ENCODE measurements around the gene IL16.

The IL16 gene

GRCh38 chr15:81282606-81282895 is 85.9 kb downstream of the IL16 start:
- Histone ChIP-seq H3K9me2 (replicated peaks; ENCODE audit: insufficient read depth, low read length) (no peaks in the 10 kb centered on the region), H4K20me1 (ENCODE audit: low read depth, low read length) (no peaks in the 10 kb centered on the region), H3F3A (ENCODE audit: insufficient read depth) (no peaks in the 10 kb centered on the region), H3K79me2 (ENCODE audit: insufficient read depth, low read length) (no peaks in the 10 kb centered on the region), H3K4me3 (ENCODE audit: insufficient read depth, low read length, poor library complexity, severe bottlenecking) (no peak overlapping the region), H3K36me3 (ENCODE audit: low read length) (no peaks in the 10 kb centered on the region), H3K27me3 (ENCODE audit: low read length) (no peaks in the 10 kb centered on the region), H2AFZ (ENCODE audit: low read depth, low read length, severe bottlenecking) (no peak overlapping the region), H3K9ac (ENCODE audit: low read length) (no peak overlapping the region), H3K27ac (ENCODE audit: low read depth, low read length) (no peak overlapping the region), H3K9me3 (ENCODE audit: insufficient read depth, low read length) (no peaks in the 10 kb centered on the region), H3K4me2 (ENCODE audit: low read depth, low read length, poor library complexity, severe bottlenecking) (no peak overlapping the region)
- TF ChIP-seq CTCF (IDR thresholded peaks at IDR 0.05; ENCODE audit: insufficient read depth, low read length, poor library complexity, severe bottlenecking): no peak
- no peak for TF ChIP-seq EZH2phosphoT487 (conservative IDR thresholded peaks at IDR 0.05; ENCODE audit: low read length)

GRCh38 chr15:81282911-81283310 is 86.2 kb downstream of the IL16 start:
- H3K4me2 ChIP-seq (ENCODE audit: low read depth, low read length, poor library complexity, severe bottlenecking): no peak overlapping the region
- no peaks in the 10 kb centered on the region for H3K27me3 ChIP-seq (ENCODE audit: low read length)
- H3K27ac ChIP-seq (ENCODE audit: low read depth, low read length): no peak overlapping the region
- no peaks in the 10 kb centered on the region for H3K36me3 ChIP-seq (ENCODE audit: low read length)
- H3K9me3 ChIP-seq (ENCODE audit: insufficient read depth, low read length): no peaks in the 10 kb centered on the region
- H3K79me2 ChIP-seq (ENCODE audit: insufficient read depth, low read length): no peaks in the 10 kb centered on the region
- H3F3A ChIP-seq (ENCODE audit: insufficient read depth): no peaks in the 10 kb centered on the region
- H3K9me2 ChIP-seq (replicated peaks; ENCODE audit: insufficient read depth, low read length): no peaks in the 10 kb centered on the region
- no peaks in the 10 kb centered on the region for H4K20me1 ChIP-seq (ENCODE audit: low read depth, low read length)
- H3K9ac ChIP-seq (ENCODE audit: low read length): no peak overlapping the region
- no peak overlapping the region for H3K4me3 ChIP-seq (ENCODE audit: insufficient read depth, low read length, poor library complexity, severe bottlenecking)
- no peak overlapping the region for H2AFZ ChIP-seq (ENCODE audit: low read depth, low read length, severe bottlenecking)
- no peak for TF ChIP-seq EZH2phosphoT487 (conservative IDR thresholded peaks at IDR 0.05; ENCODE audit: low read length)

GRCh38 chr15:81284256-81285031 is 87.8 kb downstream of the IL16 start:
- Histone ChIP-seq H3K27me3 (ENCODE audit: low read length) (no peaks in the 10 kb centered on the region), H3K27ac (ENCODE audit: low read depth, low read length) (peak overlapping the region; percentile 30), H3K9me3 (ENCODE audit: insufficient read depth, low read length) (no peaks in the 10 kb centered on the region), H3K4me2 (ENCODE audit: low read depth, low read length, poor library complexity, severe bottlenecking) (peak overlapping the region; percentile 48), H3K9me2 (replicated peaks; ENCODE audit: insufficient read depth, low read length) (no peaks in the 10 kb centered on the region), H3K9ac (ENCODE audit: low read length) (no peak overlapping the region), H3K36me3 (ENCODE audit: low read length) (no peaks in the 10 kb centered on the region), H3K79me2 (ENCODE audit: insufficient read depth, low read length) (no peaks in the 10 kb centered on the region), H4K20me1 (ENCODE audit: low read depth, low read length) (no peaks in the 10 kb centered on the region), H3F3A (ENCODE audit: insufficient read depth) (no peaks in the 10 kb centered on the region), H3K4me3 (ENCODE audit: insufficient read depth, low read length, poor library complexity, severe bottlenecking) (no peak overlapping the region), H2AFZ (ENCODE audit: low read depth, low read length, severe bottlenecking) (no peak overlapping the region)
- no peak for TF ChIP-seq EZH2phosphoT487 (conservative IDR thresholded peaks at IDR 0.05; ENCODE audit: low read length)
- no peak for TF ChIP-seq CTCF (IDR thresholded peaks at IDR 0.05; ENCODE audit: insufficient read depth, low read length, poor library complexity, severe bottlenecking)

- Histone ChIP-seq H3K9ac (ENCODE audit: low read length) (no peak overlapping the region), H3K36me3 (ENCODE audit: low read length) (no peaks in the 10 kb centered on the region), H3K27me3 (ENCODE audit: low read length) (no peaks in the 10 kb centered on the region), H2AFZ (ENCODE audit: low read depth, low read length, severe bottlenecking) (peak overlapping the region; percentile 17), H3K9me2 (replicated peaks; ENCODE audit: insufficient read depth, low read length) (no peaks in the 10 kb centered on the region), H4K20me1 (ENCODE audit: low read depth, low read length) (no peaks in the 10 kb centered on the region), H3K27ac (ENCODE audit: low read depth, low read length) (no peak overlapping the region), H3K79me2 (ENCODE audit: insufficient read depth, low read length) (no peaks in the 10 kb centered on the region), H3K4me3 (ENCODE audit: insufficient read depth, low read length, poor library complexity, severe bottlenecking) (no peak overlapping the region), H3K4me2 (ENCODE audit: low read depth, low read length, poor library complexity, severe bottlenecking) (peak overlapping the region; percentile 48), H3K9me3 (ENCODE audit: insufficient read depth, low read length) (no peaks in the 10 kb centered on the region), H3F3A (ENCODE audit: insufficient read depth) (no peaks in the 10 kb centered on the region)
- TF ChIP-seq EZH2phosphoT487 (conservative IDR thresholded peaks at IDR 0.05; ENCODE audit: low read length) (no peak), CTCF (IDR thresholded peaks at IDR 0.05; ENCODE audit: insufficient read depth, low read length, poor library complexity, severe bottlenecking) (no peak)
Observed at GRCh38 chr15:81285461-81285860, 88.8 kb downstream of the IL16 start.

Data from SU-DHL-6 (cell line).